Measurements from ENCODE around the gene SPRED1. TPM values are rescaled to one million over a fixed set of nuclear protein-coding genes. Genes with fewer than 3 reads are reported as not detected.
"Not testable (repeated sequence)": the region's sequence is repeated elsewhere in the genome, so short reads cannot be mapped to it uniquely, and the experiment has no call there.

Gene SPRED1
- total RNA-seq, 1 donor from 2014 or later, result 25.8 TPM

GRCh38 chr15:38277281-38277680, 24.6 kb downstream of the SPRED1 start:
- not testable (repeated sequence) for DNase-seq (ENCODE audit: low read depth)

- no peak for DNase-seq (ENCODE audit: low read depth)
Measured at GRCh38 chr15:38281031-38281430, 28.4 kb downstream of the SPRED1 start.

GRCh38 chr15:38283010-38283409, 30.4 kb downstream of the SPRED1 start:
- DNase-seq (ENCODE audit: low read depth), result no peak

DNA sequence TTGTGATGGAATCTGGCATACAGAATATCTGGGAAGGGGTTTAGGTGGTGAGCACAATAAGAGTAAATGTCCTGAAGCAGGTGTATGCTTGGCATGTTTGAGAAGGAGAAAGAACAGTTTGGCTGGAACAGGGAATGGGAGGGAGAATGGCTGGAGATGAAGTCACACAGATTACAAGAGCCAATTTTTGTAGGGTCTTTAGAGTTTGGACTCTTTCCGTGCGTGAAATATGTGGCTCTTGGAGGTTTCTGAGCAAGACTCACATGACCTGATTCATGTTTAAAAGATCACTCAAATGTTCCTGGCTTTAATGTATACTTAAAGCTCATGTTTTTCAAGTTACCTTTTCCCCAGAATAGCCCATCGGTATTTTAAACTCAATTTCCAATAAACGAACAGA, 32.8 kb downstream of the SPRED1 start:
- no peak for DNase-seq (ENCODE audit: low read depth)

DNA sequence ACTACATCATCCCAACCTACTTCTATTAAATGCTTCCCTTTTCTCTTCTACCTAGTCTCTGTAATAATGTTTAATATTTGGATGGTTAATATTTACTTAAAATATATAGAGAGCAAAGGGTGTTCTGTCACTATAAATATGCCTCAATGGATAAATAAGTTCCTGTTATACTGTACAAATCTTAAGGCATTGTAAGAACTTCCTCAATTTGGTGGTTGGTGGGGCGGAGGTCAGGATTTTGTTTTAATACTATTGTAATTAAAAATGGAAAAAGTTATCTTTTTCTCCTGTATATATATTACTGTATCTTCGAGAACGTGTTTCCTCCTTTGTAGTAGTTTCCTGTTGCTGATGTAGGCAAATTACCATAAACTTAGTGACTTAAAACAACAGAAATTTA, 41.5 kb downstream of the SPRED1 start:
- no peak for DNase-seq (ENCODE audit: low read depth)

- DNase-seq (ENCODE audit: low read depth), result peak; percentile 21
Measured at GRCh38 chr15:38297623-38298388, 45.2 kb downstream of the SPRED1 start.

DNA sequence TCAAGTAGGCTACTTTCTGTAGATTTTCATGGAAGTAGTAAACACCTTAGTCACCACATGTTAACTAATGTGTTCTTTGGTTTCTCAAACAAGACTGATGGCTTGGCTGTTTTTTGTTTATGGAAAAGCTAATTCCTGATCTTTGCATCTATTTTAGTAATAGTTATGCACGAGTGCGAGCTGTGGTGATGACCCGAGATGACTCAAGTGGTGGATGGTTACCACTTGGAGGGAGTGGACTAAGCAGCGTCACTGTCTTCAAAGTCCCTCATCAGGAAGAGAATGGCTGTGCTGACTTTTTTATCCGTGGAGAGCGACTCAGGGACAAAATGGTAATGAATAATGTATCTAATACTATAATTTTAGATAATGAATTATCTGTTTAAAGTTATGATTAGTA, 46.6 kb downstream of the SPRED1 start:
- DNase-seq (ENCODE audit: low read depth), result peak; percentile 85

DNA sequence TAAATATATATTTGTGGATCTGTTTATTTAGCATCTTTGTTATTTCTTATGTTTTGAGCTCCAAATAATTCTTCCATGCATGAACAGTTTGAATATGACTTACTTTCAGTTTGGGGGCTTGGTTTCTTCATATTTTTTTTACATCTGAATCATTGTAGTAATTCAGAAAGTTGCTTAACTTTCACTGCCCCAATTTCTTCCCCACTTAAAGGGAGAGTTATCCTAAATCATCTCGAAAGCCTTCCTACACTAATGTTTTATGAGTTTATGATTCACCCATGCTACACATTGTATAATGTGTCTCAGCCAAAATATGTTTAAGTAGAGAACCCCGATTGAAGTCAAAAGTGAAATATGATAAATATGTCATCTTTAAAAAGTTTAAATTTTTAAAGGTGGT, 47.8 kb downstream of the SPRED1 start:
- no peak for DNase-seq (ENCODE audit: low read depth)

DNA sequence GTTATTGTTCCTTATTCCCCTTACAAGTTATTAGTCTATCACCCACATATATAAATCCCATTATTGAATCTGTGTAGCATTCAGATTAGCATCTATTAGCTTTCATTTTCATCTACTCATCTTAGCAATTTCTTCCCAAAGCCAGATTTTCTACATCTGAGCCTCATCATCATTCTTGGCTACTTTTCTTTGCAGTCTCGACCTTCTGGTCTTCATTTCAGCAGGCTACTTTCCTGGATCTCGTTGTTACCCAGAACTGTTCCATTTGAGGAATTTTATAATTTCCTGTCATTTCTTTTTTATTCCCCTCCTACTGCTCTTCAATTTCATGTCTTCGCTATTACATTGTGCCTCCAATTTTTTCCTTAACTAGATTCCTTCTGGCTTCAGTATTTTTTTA, 51.8 kb downstream of the SPRED1 start:
- no peak for DNase-seq (ENCODE audit: low read depth)

- no peak for DNase-seq (ENCODE audit: low read depth)
Measured at GRCh38 chr15:38307251-38307650, 54.6 kb downstream of the SPRED1 start.

GRCh38 chr15:38307861-38308641, 55.4 kb downstream of the SPRED1 start:
- DNase-seq (ENCODE audit: low read depth), result no peak

- DNase-seq (ENCODE audit: low read depth), result no peak
Measured at GRCh38 chr15:38308797-38309196, 56.2 kb downstream of the SPRED1 start.

GRCh38 chr15:38312190-38312589, 59.6 kb downstream of the SPRED1 start:
- no peak for DNase-seq (ENCODE audit: low read depth)

DNA sequence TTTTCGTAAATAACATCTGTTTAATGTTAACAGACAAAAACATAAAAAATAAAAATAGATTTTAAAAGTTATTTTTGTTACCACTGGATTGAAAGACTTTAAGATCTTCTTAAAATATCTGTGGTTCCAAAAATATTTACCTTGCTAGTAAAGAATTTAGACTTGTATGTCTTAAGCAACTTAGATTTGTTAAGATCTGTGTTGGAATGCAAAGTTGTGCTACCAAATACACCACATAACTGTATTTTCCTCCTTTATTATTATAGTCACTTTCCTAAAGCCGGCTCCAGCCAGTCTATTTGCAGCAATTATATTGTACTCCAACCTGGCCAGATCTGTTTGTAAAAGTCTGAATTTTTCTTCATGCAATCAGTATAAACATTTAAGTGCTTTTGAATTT, 63.7 kb downstream of the SPRED1 start:
- DNase-seq (ENCODE audit: low read depth), result no peak

DNA sequence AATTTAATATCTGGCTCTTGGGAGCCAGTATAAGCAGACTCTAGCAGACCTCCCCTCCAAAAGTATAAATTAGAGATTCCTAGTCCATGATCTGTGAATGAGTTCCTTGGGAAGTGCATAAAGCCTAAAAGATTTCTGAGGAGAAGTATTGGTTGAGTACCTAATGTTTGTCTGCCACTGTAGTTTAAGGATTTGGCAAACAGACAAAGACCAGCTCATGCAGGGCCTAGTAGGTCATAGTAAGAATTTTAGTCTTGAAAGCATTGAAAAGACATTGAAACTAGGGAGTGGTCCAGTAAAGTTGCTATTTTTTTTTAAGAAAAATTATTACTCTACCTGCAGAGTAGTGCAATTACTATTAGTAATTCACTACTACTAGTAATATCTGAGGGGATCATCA, 67.5 kb downstream of the SPRED1 start:
- no peak for DNase-seq (ENCODE audit: low read depth)

DNA sequence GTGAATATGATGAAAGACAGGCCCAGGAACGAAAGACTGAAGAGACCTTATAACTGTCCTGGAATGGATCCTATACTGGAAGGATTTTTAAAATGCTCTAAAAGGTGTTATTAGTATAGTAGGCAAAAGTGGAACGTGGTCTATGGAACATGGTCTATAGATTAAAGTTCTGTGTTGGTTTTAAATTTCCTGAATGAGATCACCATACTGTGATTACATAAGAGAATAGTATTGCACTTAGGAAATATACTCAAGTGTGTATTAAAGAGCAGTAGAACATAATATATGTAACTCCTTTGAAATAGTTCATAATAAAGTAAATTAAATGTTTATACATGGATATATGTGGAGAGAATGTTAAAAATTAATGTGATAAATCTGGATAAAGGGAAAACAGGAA, 68.2 kb downstream of the SPRED1 start:
- no peak for DNase-seq (ENCODE audit: low read depth)

DNA sequence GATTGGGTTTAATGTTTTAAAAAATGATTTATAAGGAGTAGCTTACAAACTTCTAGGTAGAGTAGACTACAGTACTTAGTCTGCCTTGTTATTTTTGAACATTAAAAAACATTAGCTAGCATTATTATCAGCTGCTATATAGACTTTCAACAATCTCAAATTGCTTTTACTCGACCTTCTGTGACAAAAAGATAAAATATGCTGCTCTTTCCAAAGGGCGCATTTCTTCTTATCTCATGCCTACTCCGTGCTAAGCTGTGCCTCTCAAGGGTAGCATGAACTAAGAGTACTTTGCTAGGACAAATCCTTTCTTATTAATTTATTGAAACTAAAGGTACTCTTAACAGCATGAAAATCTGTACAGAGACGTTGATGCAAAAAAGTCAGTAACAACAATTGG, 71.3 kb downstream of the SPRED1 start:
- no peak for DNase-seq (ENCODE audit: low read depth)

DNA sequence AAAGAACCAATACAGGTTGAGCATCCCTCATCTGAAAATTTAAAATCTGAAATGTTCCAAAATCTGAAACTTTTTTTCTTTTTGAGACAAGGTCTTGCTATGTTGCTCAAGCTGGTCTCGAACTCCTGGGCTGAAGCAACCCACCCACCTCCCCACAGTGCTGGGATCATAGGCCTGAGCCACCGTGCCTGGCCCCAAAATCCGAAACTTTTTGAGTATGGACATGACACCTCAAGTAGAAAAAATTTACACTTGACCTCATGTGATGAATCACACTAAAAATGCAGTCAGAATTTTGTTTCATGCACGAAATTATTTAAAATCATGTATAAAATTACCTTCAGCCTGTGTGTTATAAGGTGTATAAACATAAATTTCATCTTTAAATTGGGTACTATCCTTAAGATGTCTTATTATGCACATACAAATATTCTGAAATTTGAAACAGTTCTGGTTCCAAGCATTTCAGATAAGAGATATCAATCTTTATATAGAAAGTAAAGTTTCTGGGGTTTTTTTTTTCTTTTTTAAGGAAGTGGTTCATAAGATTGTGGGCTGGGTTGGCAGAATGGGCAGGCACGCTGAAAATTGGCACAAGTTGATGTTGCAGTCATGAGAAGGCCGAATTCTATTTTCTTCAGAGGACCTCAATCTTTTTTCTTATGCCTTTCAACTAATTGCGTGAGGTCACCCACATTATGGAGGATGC, 72.5 kb downstream of the SPRED1 start:
- no peak for DNase-seq (ENCODE audit: low read depth)

GRCh38 chr15:38325648-38325990, 73.0 kb downstream of the SPRED1 start:
- DNase-seq (ENCODE audit: low read depth), result no peak

- DNase-seq (ENCODE audit: low read depth), result no peak
Measured at GRCh38 chr15:38332711-38333110, 80.1 kb downstream of the SPRED1 start.

- no peak for DNase-seq (ENCODE audit: low read depth)
Measured at GRCh38 chr15:38335116-38335515, 82.5 kb downstream of the SPRED1 start.

DNA sequence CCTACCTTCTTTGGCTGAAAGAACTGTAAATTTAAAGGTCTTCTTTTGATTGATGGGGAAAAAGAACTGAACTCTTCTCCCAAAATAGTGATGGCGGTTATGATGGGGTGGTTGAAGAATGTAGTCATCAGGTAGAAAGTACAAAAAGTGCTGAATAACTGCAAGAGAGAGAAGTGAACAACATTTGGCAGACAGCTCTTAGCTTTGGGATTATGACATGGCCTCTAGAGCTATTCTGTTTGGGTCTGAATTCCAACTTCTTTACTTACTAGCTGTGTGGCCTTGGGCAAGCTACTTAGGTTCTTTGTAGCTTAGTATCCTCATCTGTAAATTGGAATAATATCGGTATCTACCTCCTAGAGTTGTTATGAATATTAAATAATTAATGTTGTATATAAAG, 91.7 kb downstream of the SPRED1 start:
- DNase-seq (ENCODE audit: low read depth), result no peak

Data from myocyte (in vitro differentiated cells).